ENCODE measurements around the gene BRINP1.

BRINP1 gene

DNA sequence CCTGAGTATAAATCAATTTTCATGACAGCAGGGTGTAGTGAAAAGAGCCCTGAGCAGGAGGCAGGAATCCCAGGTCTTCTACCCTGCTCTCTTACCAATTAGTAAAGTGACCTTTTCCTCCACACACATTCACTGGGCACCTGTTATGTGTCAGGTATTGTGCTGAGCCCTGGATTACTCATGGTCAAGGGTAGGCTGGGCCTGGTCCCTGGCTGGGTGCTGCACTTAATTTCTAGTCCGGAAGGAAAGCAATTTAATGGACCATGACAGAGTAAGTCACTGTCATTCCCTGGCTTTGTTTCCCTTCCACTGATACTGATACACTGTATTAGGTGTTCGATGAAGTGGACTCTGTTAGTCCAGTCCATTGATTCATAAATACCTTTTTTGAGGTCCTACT is 29.1 kb upstream of the BRINP1 start:
- TF ChIP-seq, protein P1, sequence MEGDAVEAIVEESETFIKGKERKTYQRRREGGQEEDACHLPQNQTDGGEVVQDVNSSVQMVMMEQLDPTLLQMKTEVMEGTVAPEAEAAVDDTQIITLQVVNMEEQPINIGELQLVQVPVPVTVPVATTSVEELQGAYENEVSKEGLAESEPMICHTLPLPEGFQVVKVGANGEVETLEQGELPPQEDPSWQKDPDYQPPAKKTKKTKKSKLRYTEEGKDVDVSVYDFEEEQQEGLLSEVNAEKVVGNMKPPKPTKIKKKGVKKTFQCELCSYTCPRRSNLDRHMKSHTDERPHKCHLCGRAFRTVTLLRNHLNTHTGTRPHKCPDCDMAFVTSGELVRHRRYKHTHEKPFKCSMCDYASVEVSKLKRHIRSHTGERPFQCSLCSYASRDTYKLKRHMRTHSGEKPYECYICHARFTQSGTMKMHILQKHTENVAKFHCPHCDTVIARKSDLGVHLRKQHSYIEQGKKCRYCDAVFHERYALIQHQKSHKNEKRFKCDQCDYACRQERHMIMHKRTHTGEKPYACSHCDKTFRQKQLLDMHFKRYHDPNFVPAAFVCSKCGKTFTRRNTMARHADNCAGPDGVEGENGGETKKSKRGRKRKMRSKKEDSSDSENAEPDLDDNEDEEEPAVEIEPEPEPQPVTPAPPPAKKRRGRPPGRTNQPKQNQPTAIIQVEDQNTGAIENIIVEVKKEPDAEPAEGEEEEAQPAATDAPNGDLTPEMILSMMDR (IDR thresholded peaks at IDR 0.05; ENCODE audit: extremely low read depth, missing control alignments), result no peak
- DNase-seq (ENCODE audit: low spot score), result no peak

DNA sequence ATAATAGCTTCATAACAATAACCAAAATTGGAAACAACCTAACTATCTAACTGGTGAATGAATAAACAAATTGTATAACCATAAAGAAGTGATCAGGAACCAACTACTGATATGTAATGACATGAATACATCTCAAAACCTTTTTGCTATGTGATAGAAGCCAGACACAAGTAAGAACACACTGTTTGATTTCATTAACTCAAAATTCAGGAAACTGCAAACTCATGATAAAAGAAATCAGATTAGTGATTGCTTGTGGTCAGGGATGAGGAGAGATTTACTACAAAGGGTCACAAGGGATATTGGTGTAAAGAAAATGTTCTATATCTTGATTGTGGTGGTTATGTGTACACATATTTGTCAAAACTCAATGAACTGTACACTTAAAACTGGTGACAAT is 22.6 kb upstream of the BRINP1 start:
- TF ChIP-seq, protein P1 (IDR thresholded peaks at IDR 0.05; ENCODE audit: extremely low read depth, missing control alignments), result no peak
- no peak for DNase-seq (ENCODE audit: low spot score)

DNA sequence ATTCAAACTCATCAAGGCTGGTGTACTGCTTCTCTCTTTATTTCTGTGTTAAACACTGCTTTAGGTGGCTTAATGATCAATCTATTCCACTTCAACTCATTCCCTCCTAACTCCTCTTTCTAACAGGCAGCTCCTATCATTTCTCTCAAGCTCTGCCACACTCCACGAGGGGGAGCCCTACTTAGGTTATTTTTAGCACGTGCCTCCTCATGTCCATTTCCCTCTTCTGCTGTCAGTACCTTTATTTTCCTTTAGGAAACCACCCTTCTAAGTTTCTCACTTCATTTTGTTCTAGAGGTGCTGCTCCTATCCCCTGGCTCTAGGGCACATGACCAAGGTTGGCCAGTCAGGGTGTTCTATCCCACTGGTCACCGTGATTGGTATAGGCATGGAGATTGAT is 6.7 kb upstream of the BRINP1 start:
- TF ChIP-seq, protein P1 (IDR thresholded peaks at IDR 0.05; ENCODE audit: extremely low read depth, missing control alignments), result no peak
- no peak for DNase-seq (ENCODE audit: low spot score)

DNA sequence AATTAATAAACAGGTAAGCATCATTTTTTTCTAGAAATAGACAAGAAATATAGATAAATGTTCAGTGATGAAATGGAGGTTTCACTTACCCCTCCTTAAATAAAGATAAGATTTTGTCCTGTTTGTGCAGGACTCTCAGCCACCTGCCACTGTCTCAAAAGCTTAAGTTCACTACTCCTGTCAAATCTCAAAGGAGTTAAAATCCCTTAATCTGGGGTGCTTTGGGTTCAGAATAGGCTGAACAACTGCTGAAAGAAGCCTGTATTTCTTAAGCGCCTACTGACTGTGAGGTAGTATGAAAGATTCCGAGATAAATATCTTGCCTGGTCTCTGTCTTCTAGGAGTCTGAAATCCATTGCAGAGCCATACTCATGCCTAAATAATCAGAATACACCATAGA is 3.7 kb upstream of the BRINP1 start:
- TF ChIP-seq, protein P1 (IDR thresholded peaks at IDR 0.05; ENCODE audit: extremely low read depth, missing control alignments), result no peak
- DNase-seq (ENCODE audit: low spot score), result no peak

DNA sequence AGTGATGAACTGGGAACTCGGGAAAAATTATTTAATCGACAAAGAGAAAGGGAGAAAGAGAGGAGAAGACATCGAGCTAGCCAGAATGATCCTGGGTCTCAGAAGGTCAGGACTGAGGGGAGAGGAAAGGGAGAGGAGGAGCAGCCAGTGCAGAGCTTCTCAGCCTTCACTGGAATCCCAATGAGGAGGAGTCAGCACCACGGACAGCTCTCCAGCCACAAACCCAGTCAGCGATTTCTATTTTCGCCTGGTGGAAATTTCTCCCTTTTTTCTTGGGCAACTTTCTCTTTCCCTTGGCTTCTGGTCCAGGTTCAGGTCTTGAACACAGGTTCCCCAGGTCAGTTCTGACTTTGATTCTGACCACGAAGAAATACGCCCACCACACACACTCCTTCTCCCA is 1.6 kb upstream of the BRINP1 start:
- DNase-seq (ENCODE audit: low spot score), result peak; percentile 68
- TF ChIP-seq, protein P1 (IDR thresholded peaks at IDR 0.05; ENCODE audit: extremely low read depth, missing control alignments), result no peak

DNA sequence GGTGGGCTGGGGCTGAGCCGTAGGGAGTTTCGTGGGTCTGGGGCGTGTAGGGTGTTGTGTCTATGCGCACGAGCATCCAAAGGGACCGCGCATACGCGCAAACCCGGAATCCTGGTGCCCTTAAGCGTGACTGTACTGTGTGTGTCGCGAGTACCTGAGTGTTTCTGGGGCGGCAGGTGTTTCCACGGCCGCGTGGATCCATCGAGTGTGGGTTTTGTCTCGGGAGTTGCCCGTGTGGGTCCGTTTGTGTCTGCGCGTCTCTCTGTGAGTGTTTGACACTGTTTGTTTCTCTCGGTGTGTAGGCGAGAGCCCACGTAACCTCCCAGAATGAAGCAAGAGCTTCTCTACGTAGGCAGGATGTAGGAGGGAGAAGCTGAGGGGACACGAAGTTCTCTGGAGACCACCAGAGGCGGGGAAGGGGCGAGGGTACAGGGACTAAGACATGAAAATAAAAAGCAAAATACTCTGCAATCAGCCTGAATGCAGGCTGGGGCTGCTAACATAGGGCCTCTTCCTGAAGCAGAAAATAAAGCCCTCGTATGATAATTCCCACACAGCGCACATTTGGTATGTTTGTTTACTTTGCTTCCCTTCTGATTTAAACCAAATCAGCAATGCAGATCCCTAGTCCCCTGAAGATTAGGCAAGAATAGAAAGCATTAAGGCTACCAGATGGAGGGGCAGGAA is 588 bp upstream of the BRINP1 start:
- DNase-seq (ENCODE audit: low spot score), result no peak
- TF ChIP-seq, protein P1 (IDR thresholded peaks at IDR 0.05; ENCODE audit: extremely low read depth, missing control alignments), result no peak

DNA sequence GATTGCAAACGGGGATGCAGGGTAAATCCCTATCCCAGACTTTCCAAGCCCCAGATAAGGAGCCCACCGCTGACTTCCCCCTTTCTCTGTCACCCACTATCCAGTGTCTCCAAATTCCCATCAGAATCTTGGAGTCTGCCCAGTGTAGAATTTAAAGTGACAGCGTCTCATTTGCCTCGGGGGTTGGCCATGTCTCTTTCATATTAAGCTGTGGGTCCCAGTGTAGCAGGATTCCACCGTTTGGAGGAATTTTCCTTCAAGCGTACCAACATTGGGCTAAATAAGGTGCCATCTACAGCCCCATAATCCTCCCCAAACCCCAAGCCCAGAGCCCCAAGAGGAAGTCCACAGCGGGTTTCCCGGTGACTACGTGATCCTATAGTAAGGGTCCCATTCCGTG is 1.1 kb downstream of the BRINP1 start:
- TF ChIP-seq, protein P1 (IDR thresholded peaks at IDR 0.05; ENCODE audit: extremely low read depth, missing control alignments), result no peak

More for the DNA sequence above, 1.1 kb downstream of the BRINP1 start:
- no peak for DNase-seq (ENCODE audit: low spot score)
